Central memory CD8-positive, alpha-beta T cell (primary cell): ENCODE results near the gene WFDC2.

ENCODE experiments used
- ATAC-seq: fragments of 150-1000 bp; cut with Tn5 transposase; replicated peaks from 2 replicates; pipeline ENCODE4 v1.10.0; 2022; ENCODE audit warnings: mild to moderate bottlenecking, moderate FRiP score, moderate number of reproducible peaks; ENCODE audit not compliant: poor library complexity, severe bottlenecking; ENCODE audit errors: extremely low read depth
- DNase-seq, 2 donors: peaks; one replicate each; pipeline ENCODE4 v3.0.0; 2021; ENCODE audit warnings: low spot score in 2 of 2
- H3K27ac Mint-ChIP-seq: one replicate; pipeline ENCODE4 v1.8.0; 2022; ENCODE audit warnings: low read depth, mild to moderate bottlenecking, moderate library complexity, mixed read lengths
- H3K27me3 Mint-ChIP-seq: one replicate; pipeline ENCODE4 v1.8.0; 2022; ENCODE audit warnings: mixed read lengths
- H3K36me3 Mint-ChIP-seq: one replicate; pipeline ENCODE4 v1.8.0; 2022; ENCODE audit warnings: mild to moderate bottlenecking, moderate library complexity, mixed read lengths; ENCODE audit not compliant: insufficient read depth
- H3K4me1 Mint-ChIP-seq: one replicate; pipeline ENCODE4 v1.8.0; 2022; ENCODE audit warnings: mixed read lengths
- H3K4me3 Mint-ChIP-seq: one replicate; pipeline ENCODE4 v1.8.0; 2022; ENCODE audit warnings: mild to moderate bottlenecking, moderate library complexity, mixed read lengths
- H3K9me3 Mint-ChIP-seq: one replicate; pipeline ENCODE4 v1.8.0; 2022; ENCODE audit warnings: mixed read lengths

WFDC2 gene

DNA sequence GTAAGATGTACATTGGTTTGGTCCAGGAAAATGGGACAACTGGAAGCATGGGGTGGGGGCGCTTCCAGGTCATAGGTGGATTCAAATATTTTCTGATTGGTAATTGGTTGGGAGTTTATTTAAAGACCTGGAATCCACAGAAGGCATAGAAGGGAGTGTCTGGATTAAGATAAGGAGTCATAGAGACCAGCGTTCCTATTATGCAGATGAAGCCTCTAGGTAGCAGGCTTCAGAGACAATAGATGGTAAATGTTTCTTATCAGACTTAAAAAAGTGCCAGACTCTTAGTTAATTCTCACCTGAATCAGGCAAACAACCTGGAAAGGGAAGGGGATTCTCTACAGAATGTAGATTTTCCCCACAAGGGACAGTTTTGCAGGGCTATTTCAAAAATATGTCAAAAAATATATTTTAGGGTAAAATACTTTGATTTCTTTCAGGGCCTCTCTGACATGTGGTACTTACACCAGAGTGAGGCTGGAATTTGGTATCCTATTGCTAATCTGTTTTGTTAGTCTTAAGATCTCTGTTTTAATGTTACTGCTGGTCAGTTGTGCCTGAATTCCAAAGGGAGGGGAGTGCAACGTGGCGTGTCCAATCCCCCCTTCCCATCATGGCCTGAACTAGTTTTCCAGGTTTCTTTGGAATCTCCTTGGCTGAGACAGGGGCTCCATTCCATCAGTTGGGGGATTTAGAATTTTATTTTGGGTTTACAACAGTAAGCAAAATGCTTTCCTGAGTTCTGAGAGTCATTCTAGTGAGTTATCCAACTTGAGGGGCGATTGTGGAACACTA lies 28.5 kb upstream of the WFDC2 start:
- H3K4me1 Mint-ChIP-seq: peaks cover 35% of the 10 kb centered on the region
- H3K36me3 Mint-ChIP-seq: peaks cover 6% of the 10 kb centered on the region
- no peak for ATAC-seq
- H3K27me3 Mint-ChIP-seq: no peaks in the 10 kb centered on the region
- no peaks in the 10 kb centered on the region for H3K9me3 Mint-ChIP-seq
- H3K27ac Mint-ChIP-seq: no peak overlapping the region
- H3K4me3 Mint-ChIP-seq: no peak overlapping the region
- no peak for DNase-seq

GRCh38 chr20:45441746-45442145 lies 27.8 kb upstream of the WFDC2 start:
- DNase-seq (no peak), ATAC-seq (no peak)
- no peak overlapping the region for H3K27ac Mint-ChIP-seq
- peaks cover 6% of the 10 kb centered on the region for H3K36me3 Mint-ChIP-seq
- H3K9me3 Mint-ChIP-seq: no peaks in the 10 kb centered on the region
- no peaks in the 10 kb centered on the region for H3K27me3 Mint-ChIP-seq
- H3K4me1 Mint-ChIP-seq: peaks cover 30% of the 10 kb centered on the region
- H3K4me3 Mint-ChIP-seq: no peak overlapping the region

- H3K9me3 Mint-ChIP-seq: no peaks in the 10 kb centered on the region
- H3K4me3 Mint-ChIP-seq: peak overlapping the region; percentile 32
- H3K4me1 Mint-ChIP-seq: peaks cover 26% of the 10 kb centered on the region
- DNase-seq (peak; percentile 20 to 47), ATAC-seq (peak; percentile 91)
- no peak overlapping the region for H3K27ac Mint-ChIP-seq
- peaks cover 6% of the 10 kb centered on the region for H3K36me3 Mint-ChIP-seq
- no peaks in the 10 kb centered on the region for H3K27me3 Mint-ChIP-seq
Observed at GRCh38 chr20:45444050-45444449, 25.5 kb upstream of the WFDC2 start.

DNA sequence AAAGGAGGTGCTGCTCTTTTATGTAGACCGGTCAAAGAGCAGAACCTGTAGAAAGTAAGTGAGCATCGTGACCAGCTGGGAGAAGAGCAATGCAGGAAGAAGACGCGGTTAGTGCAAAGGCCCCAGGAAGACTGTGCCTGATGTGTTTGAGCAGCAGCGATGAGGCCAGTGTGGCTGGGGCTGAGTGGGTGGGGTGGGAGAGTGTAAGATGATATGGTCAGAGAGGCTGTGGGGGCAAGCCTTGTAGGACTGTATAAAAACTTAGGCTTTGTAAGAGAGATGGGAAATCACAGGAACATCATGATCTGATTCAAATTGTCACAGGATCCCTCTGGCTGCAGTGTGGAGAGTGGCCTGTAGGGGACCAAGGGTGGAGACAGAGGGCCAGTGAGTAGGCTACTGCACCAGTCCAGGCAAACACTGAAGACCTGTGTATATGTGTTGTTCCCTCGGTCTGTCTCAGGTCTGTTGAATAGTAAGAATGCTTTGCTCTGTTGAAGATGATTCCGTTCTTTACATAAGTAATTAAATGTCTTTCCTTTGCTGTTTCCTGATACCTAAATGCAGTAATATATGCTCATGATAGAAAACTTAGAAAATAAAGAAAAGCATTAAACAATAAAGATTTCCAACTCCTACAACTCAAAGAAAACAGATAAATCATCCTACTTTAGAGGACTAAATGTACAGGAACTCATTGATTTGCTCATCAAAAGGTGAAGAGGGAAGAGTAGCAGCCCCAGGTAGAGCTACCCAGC lies 23.6 kb upstream of the WFDC2 start:
- Mint-ChIP-seq H3K27ac (no peak overlapping the region), H3K27me3 (no peaks in the 10 kb centered on the region), H3K4me1 (peaks cover 32% of the 10 kb centered on the region), H3K36me3 (peaks cover 6% of the 10 kb centered on the region), H3K4me3 (no peak overlapping the region), H3K9me3 (no peaks in the 10 kb centered on the region)
- no peak for ATAC-seq
- DNase-seq: no peak

DNA sequence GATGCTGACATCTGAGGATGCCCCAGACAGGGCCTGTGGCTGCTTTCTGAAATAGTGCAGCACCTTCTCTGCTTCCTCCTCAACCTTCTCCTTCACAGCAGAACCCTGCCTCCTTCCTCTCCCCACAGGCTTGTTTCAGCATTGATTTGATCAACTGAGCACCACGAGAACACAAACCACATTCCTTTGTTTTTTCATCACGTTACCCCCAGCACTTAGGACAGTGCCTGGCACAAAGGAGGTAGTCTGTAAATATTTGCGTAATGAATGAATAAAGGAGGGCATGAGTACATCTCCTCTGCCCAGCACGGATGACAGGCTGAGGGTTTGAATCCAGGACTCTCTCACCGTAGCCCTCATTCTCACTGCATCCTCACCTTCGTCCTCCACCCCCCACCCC lies 21.3 kb upstream of the WFDC2 start:
- H3K27ac Mint-ChIP-seq: no peak overlapping the region
- no peaks in the 10 kb centered on the region for H3K27me3 Mint-ChIP-seq
- H3K4me1 Mint-ChIP-seq: peaks cover 32% of the 10 kb centered on the region
- H3K36me3 Mint-ChIP-seq: peaks cover 6% of the 10 kb centered on the region
- ATAC-seq: no peak
- H3K9me3 Mint-ChIP-seq: no peaks in the 10 kb centered on the region
- H3K4me3 Mint-ChIP-seq: no peak overlapping the region
- no peak for DNase-seq

GRCh38 chr20:45449528-45449927 lies 20.0 kb upstream of the WFDC2 start:
- Mint-ChIP-seq H3K4me1 (peaks cover 21% of the 10 kb centered on the region), H3K36me3 (peaks cover 3% of the 10 kb centered on the region), H3K27me3 (no peaks in the 10 kb centered on the region), H3K4me3 (no peak overlapping the region), H3K27ac (no peak overlapping the region), H3K9me3 (no peaks in the 10 kb centered on the region)
- ATAC-seq: no peak
- DNase-seq: no peak

DNA sequence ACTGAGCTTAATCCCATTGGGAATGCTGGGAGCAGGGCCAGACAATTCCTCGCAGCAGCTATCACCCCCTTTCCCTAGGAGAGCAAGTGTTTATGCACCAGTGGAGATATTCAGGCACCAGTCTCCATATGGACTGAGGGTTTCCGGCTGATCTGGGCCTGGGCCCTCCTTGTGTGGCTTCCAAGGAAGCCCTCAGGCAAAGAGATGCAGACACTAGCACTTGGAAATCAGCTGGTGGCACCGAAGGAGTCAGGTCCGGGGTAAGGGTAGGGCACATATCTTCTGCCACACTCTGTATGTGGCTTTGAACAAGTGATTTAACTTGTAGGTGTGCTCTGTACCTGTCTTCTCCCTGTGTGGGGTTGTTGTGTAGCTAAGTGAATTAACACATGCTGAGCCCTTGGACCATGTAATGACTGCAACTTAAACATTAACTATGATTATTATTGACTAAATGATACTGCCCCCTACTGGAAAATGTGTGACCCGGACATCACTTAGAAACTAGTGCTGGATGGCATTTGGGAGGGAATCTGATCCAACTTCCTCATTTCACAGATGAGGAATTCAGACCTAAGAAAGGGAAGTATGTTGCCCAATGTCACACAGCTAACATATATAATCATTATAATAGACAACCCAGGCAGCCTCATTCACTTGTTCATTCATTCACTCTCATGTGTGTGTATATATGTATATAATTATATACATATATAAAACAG lies 19.3 kb upstream of the WFDC2 start:
- Mint-ChIP-seq H3K4me1 (peaks cover 13% of the 10 kb centered on the region), H3K27ac (no peak overlapping the region), H3K27me3 (no peaks in the 10 kb centered on the region), H3K9me3 (no peaks in the 10 kb centered on the region), H3K36me3 (peaks cover 3% of the 10 kb centered on the region), H3K4me3 (no peak overlapping the region)
- ATAC-seq (peak; percentile 52), DNase-seq (no peak)

DNA sequence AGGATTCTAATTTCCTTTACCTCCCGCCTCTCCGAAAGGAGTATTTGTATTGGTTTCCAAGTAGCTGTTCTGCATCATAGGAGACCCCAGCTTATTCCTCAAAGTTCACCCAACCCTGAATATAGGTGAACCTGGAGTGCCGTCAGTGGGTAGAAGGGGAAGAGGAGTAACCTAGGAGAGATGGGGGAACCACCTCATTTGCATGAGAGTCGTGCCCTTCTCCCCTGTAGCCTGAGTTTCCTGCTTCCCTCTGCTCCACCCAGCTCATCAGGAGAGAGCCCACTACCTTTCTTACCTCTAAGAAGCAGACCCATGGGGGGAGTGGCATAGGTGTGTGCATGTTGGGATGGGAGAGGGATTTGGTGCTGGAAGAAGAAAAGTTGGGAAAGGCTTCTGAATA lies 17.3 kb upstream of the WFDC2 start:
- Mint-ChIP-seq H3K36me3 (no peaks in the 10 kb centered on the region), H3K4me1 (peaks cover 6% of the 10 kb centered on the region), H3K4me3 (no peak overlapping the region), H3K27ac (no peak overlapping the region), H3K27me3 (no peaks in the 10 kb centered on the region), H3K9me3 (no peaks in the 10 kb centered on the region)
- ATAC-seq: no peak
- no peak for DNase-seq

GRCh38 chr20:45452772-45453691 lies 16.5 kb upstream of the WFDC2 start:
- H3K4me3 Mint-ChIP-seq: no peak overlapping the region
- ATAC-seq (no peak), DNase-seq (no peak)
- H3K27me3 Mint-ChIP-seq: no peaks in the 10 kb centered on the region
- peaks cover 6% of the 10 kb centered on the region for H3K4me1 Mint-ChIP-seq
- H3K27ac Mint-ChIP-seq: no peak overlapping the region
- H3K9me3 Mint-ChIP-seq: no peaks in the 10 kb centered on the region
- no peaks in the 10 kb centered on the region for H3K36me3 Mint-ChIP-seq

- Mint-ChIP-seq H3K4me3 (no peak overlapping the region), H3K27me3 (no peaks in the 10 kb centered on the region), H3K36me3 (no peaks in the 10 kb centered on the region), H3K27ac (no peak overlapping the region), H3K9me3 (no peaks in the 10 kb centered on the region), H3K4me1 (no peaks in the 10 kb centered on the region)
- ATAC-seq (no peak), DNase-seq (no peak)
Observed at GRCh38 chr20:45456632-45457031, 12.9 kb upstream of the WFDC2 start.

DNA sequence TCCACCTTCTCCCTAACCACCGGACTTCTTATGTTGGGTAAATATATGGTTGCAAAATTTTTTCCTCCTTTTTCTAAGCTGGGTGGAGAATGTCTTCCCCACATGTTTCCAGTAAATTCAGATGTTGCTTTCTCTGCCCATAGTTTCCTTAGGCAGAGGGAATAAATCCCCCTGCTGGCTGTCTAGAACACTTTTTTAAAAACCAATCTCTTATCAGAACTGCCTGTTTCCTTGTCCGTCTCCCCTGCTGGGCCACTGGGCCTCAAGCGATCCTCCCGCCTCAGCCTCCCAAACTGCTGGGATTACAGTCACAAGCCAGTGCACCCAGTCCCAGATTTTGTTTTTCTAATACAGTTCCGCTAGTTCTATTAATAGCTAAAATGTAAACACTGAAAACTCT lies 9.9 kb upstream of the WFDC2 start:
- H3K4me1 Mint-ChIP-seq: no peaks in the 10 kb centered on the region
- no peak overlapping the region for H3K27ac Mint-ChIP-seq
- H3K27me3 Mint-ChIP-seq: no peaks in the 10 kb centered on the region
- H3K9me3 Mint-ChIP-seq: no peaks in the 10 kb centered on the region
- no peaks in the 10 kb centered on the region for H3K36me3 Mint-ChIP-seq
- ATAC-seq (no peak), DNase-seq (no peak)
- H3K4me3 Mint-ChIP-seq: no peak overlapping the region

GRCh38 chr20:45461225-45461624 lies 8.3 kb upstream of the WFDC2 start:
- DNase-seq (no peak), ATAC-seq (no peak)
- Mint-ChIP-seq H3K9me3 (no peaks in the 10 kb centered on the region), H3K4me3 (no peak overlapping the region), H3K36me3 (no peaks in the 10 kb centered on the region), H3K27ac (no peak overlapping the region), H3K4me1 (no peaks in the 10 kb centered on the region), H3K27me3 (no peaks in the 10 kb centered on the region)
